ELF-1 (cell line): ENCODE results near the gene WDFY2.
"Not testable (repeated sequence)": the region's sequence is repeated elsewhere in the genome, so short reads cannot be mapped to it uniquely, and the experiment has no call there.

Experiments
- DNase-seq: peaks from one replicate; pipeline ENCODE4 v3.0.0-alpha.2; 2016; ENCODE audit warnings: low read depth, low spot score

Gene WDFY2, protein sequence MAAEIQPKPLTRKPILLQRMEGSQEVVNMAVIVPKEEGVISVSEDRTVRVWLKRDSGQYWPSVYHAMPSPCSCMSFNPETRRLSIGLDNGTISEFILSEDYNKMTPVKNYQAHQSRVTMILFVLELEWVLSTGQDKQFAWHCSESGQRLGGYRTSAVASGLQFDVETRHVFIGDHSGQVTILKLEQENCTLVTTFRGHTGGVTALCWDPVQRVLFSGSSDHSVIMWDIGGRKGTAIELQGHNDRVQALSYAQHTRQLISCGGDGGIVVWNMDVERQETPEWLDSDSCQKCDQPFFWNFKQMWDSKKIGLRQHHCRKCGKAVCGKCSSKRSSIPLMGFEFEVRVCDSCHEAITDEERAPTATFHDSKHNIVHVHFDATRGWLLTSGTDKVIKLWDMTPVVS

DNA sequence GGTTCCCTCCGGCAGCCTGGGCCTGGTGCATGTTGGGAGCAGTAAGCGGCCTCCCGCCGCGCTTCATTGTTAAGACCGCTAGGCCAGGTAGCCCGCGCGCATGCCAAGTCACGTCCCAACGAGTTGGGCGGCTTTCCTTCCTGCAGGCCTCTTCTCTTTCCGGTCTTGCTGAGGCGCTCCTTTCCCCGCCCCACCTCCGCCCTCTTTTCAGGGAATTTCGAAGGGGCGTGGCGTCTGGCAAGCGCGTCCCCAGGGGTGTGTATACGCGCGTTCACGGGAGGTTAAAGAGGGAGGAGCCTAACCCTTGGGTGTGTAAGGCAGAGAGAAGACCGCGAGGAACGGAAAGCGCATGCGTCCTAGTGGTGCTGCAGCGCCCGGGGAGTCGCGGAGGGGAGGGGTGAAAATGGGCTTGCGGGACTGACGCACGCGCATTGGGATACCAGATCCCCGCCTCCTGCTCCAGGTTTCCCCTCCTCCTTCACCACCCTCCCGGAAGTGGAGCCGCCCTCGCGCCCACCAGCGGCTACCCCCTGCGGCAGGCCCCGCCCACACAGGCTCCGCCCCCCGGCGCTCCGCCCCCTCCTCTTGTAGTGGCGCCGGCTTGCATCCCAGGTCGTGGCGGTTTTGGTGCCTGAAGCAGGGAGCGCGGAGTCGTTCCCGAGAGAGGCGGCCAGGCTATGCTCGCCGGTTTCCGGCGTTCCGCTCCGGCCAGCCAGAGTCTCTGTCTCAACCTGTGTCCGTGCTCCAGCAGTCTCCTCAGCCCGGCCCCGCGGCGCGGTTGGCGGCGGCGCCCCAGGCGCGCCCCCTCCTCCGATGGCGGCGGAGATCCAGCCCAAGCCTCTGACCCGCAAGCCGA is at the start of gene WDFY2:
Gene WDFY2, plus strand, starts transcription at position 588 of the 856 bp plus-strand sequence. Its CDS starts 226 bp downstream, at position 814.
- peak; percentile 100 for DNase-seq

DNA sequence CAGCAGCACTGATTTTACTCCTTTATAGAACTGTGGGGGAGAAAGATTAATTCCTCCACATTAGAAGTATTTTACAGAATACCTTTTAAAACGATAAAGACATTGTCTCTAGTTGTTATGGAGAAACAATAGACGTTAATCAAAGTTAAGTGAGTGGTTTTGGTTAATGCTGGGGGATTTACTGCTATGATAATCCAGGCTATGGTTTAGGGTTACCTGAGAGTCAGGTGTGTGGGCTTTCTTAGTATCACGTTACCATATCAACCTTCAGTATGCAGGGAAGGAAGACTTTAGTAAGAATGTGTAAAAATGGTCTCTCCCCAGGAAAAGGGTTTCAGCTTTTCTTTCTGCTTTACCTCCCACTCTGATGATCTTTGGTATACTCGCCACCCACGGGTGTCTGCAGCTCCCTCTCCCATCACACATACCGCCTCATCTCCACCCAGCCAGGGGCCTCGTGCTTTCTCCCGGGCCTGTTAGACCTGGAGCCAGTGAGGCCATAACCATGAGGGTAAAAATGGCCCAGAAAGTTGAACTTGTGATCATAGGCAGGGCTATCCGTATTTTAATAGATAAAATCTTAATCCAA is 45.6 kb upstream of the WDFY2 start:
- DNase-seq = no peak

DNA sequence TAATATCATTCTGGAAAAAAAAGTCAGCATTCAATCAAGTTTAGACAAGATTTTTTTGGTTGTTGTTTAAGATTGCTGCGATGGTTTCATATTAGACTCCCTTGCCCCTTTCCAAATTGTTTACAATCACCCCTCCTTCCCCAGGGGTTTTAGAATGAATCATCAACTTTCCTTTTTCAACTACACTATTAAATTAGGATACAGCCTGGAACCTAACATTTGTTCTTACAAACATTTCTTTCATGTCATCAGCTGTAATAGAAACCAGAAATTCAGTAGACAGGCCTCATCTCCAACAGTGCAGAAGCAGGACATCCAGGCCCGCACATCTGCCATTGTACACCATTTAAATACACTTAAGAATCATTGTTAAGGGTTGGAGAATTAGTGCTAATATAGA is 44.4 kb upstream of the WDFY2 start:
- no peak for DNase-seq

DNA sequence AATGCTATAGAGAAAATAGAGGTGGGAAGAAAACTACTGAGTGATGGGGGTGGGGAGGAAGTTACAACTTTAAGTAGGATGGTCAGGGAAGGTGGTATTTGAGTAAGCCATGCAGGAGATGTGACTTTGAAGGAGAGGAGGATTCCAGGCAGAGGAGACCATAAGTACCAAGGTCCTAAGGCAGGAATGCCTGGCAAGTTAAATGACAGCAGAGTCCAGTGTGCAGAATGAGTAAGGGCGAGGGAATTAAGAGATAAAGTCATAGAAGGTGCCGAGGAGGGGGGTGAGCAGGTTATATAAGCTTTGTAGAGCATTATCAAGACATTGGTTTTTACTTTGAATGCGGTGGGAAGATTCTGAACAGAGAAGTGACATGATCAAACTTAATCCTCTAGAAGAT is 43.2 kb upstream of the WDFY2 start:
- DNase-seq = no peak

DNA sequence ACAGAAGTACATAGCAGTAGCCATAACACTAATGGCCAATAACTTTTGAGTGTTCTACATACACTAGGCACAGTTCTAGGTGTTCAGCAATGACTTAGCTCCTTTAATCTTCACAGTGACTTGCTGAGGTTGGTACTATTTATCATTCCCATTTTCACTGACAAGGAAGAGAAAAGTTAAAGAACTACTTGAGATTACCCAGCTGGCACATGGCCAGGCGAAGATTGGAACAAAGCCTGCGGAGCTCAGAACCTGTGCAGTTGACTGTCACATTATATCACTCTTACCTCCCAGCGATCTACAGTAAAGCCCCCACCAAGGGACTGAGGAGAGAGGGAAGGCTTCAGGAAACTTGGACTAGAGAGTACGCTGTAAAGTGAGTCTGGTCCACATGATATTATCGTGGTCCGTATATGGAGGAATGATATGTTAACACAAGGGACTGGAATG is 42.4 kb upstream of the WDFY2 start:
- DNase-seq = no peak

DNA sequence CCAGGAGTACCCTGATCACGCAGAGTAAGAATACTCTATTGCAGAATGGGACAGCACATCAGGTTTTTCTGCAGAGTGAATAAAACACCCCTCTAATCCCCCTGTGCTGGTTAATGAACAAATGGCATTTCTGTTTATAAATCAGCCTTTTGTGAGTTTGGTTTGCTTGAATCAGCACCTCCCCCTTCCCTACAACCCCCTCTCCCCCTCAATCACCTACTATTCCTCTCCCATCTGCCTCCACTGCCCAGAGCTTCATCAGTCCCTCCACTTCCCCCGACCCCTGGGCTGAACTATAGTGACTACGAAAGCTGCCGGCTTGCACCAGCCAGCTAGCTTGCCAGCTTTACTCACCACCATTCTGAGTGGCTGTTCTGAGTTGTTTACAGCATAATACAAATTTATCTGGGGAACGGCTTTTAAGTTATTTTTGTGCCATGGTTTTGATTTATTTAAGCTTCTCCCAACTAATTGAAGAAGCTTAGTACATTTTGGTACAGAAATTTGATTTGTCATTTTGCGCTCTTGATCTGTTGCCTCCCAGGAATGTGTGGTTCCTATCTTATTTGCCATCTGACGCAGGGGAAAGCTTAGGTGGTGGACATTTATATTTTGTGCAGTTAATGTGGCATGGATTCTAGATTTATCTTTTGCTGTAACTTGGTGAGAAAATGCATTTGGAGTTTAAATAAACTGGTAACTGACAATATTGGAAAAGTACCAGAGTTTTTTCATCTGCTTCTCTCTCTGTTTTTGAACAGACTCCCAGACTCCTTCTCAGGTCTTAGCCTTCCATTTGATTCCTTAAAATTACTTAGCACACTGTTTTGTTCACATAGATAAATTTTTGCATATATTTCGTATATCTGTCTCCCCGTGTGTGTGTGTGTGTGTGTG is 41.7 kb upstream of the WDFY2 start:
- no peak for DNase-seq

DNA sequence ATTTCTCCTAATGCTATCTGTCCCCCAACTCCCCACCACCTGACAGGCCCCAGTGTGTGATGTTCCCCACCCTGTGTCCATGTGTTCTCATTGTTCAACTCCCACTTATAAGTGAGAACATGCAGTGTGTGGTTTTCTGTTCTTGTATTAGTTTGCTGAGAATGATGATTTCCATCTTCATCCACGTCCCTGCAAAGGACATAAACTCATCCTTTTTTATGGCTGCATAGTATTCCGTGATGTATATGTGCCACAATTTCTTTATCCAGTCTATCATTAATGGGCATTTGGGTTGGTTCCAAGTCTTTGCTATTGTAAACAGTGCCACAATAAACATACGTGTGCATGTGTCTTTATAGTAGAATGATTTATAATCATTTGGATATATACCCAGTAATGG is 38.8 kb upstream of the WDFY2 start:
- not testable (repeated sequence) for DNase-seq

DNA sequence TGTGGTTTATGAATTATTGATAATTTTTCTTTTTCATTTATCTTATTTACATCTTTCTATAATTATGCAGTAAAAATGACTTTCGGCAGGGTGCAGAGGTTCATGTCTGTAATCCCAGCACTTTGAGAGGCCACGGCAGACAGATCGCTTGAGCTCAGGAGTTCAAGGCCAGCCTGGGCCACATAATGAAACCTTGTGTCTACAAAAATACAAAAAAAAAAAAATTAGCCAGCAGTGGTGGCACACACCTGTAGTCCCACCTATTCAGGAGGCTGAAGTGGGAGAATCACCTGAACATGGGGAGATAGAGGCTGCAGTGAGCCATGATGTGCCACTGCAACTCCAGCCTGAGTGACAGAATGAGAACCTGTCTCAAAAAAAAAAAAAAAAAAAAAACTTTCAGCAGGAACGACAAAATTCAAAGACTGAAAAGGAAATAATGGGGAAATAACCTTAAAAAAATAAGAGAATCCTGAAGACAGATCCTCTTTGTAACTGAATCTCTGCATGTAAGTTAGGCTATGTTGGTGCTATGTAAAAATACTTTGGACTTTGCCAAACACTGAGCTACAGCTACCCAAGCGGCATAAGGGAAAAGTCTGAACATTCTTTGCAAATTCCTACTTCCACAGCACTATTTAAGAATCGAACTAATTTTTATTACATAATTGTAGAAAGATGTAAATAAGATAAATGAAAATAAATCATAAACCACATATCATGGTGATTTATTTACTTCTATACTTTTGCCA is 36.7 kb upstream of the WDFY2 start:
- no peak for DNase-seq

DNA sequence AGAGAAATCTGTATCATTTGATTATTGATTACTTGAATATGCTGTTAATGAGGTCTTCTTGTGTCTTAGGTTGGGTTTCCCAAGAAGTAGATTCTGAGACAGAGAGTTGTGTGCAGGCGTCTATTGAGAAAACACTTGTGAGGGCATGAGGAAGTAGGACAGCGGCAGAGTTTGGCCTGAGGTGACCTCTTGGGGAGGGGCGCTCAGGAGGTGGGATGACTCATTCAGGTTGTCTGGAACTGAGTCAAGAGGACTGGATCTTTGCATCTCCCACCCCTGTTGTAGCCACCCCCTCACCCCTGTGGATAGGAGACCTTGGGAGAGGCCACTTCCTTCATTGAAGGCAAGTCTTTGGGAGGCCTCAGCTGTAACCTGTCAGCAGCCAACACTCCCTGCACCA is 35.2 kb upstream of the WDFY2 start:
- DNase-seq = peak; percentile 82

DNA sequence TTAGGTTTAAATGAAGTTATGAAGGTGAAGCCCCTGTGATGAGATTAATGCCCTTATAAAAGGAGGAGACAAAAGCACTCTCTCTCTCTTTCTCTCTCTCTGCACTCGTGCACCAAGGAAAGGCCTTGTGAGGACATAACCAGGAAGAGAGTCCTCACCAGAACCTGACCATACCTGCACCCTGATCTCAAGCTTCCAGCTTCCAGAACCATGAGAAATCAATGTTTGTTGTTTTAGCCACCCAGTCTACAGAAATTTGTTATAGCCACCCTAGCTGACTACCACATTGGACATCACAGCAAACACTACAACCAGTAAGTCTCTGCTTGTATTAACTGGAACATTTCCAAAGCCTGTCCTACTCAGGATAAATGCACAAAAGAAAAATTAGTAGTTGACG is 34.7 kb upstream of the WDFY2 start:
- no peak for DNase-seq

DNA sequence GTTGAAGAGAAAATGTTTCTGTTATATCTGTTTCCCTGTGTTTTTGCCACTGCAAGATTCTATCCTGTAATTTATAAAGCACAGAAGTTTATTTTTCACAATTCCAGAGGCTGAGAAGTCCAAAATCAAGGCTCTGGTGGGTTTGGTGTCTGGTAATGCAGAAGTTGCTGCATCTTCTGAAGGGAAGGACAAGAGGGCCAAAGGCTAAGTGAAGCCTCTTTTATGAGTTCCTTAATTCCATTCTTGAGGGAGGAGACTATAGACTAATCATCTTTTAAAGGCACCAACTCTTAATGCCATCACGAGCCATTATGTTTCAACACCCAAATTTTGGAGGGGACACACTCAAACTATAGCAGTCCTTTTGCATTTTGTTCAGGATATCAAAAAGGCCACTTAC is 34.1 kb upstream of the WDFY2 start:
- DNase-seq = no peak

DNA sequence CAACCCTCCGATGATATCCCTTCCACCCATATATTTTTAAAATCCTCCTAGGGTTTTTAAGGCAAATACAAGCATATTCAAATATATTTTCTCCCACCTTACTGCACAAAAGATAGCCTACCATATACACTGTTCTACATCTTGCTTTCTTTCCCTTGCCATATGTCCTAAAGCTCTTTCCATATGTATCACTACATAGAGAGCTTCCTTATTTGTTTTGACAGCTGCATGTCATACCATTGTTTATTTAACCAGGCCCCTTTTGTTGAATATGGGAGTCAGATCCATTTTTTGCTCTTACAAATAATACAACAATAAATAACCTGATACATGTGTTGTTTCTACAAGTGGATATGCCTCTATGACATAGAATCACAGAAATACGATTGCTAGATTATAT is 32.8 kb upstream of the WDFY2 start:
- no peak for DNase-seq

DNA sequence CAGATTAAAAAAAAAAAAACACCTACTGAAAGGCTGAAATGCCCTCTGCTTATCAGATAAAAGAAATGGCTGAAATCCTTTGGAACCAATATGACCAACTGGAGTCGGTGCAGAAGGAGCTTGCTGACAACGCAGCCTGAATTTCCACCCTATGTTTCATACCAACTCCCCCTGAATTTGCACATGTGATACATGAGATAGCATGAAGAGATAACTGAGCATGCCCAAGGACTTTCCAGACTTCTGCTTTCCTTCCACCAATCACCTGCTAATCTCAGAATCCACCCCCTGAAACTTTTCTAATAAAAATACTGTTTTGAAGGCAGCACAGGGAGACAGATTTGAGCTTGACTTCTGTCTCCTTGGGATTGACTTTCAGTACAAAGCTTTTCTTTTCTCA is 32.2 kb upstream of the WDFY2 start:
- DNase-seq = no peak

DNA sequence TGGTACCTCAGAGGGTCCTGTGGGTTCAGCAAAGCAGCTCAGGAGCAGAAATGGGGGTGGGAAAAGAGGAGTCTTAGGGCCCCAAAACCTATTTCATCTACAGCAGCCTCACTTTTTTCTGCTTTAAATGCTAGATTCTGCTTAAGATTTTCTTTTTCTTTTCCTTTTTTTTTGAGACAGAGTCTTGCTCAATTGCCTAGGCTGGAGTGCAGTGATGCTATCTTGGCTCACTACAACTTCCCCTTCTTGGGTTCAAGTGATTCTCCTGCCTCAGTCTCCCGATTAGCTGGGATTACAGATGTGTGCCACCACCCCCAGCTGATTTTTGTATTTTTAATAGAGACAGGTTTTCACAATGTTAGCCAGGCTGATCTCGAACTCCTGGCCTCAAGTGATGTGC is 30.7 kb upstream of the WDFY2 start:
- no peak for DNase-seq

DNA sequence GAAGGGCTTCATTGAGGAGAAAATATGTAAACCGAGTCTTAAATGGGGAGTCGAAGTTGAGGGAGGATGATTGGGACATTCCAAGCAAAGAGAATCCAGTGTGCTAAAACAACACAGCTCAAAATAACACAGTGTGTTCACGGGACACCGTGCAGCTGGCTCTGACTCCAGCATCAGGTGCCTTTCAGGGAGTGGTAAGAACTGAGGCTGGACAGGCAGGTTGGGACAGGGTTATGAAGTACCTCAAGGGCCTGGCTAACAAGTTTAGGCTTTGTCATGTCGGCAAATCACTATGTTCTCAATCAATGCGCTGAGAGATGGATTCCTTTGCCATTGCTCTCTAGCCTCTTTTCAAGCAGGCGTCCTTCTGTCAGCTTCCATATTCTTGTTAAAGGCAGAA is 27.5 kb upstream of the WDFY2 start:
- DNase-seq = no peak

DNA sequence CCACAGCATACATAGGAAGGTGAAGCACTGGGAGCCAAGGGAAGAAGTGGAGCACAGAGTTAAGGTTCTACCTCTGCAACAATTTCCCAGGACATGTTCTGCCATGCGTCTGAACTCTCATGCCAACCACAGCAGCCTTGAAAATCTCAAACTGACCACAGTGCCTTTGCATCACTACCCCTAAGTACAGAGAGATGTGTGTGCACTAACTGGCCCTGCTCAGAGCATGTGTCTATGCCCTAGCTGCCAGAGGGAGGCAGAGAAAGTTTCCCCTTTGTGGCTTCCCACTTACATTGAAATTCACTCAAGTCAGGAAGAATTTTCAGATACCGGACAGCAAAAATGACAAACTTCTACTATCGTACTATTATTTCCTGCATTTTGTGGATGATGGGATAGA is 26.8 kb upstream of the WDFY2 start:
- no peak for DNase-seq

DNA sequence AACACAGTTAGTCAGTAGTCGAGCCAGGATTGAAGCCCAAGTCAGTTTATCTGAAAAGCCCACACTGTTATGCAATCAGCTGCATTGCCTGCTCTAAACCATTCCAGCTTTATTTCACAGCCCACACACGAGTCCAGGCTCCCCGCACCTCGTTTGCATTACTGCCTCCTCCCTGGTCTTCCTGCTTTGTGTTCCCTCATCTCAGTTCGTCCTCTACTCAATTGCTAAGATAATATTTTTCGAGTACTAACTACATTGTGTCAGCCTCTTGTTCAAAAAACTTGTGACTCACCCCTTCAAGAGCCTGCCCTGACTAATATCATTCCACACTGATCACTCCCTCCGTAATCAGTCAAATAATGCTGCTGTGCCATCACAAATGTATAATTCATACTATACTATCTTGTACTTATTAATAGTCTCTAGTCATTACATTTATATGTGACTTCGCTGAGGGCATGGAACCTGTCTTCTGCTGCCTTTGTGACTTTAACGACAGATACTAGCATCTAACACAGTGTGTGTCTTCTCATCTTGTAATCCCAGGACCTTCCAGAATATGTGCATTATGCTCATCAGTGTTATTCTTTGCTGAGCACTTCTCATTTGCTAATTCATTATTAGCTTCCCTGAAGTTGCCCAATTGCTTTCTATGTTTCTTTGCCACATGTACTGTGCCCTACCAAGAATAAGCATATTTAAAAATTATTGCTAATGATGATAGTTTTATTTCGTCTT is 26.2 kb upstream of the WDFY2 start:
- DNase-seq = no peak

DNA sequence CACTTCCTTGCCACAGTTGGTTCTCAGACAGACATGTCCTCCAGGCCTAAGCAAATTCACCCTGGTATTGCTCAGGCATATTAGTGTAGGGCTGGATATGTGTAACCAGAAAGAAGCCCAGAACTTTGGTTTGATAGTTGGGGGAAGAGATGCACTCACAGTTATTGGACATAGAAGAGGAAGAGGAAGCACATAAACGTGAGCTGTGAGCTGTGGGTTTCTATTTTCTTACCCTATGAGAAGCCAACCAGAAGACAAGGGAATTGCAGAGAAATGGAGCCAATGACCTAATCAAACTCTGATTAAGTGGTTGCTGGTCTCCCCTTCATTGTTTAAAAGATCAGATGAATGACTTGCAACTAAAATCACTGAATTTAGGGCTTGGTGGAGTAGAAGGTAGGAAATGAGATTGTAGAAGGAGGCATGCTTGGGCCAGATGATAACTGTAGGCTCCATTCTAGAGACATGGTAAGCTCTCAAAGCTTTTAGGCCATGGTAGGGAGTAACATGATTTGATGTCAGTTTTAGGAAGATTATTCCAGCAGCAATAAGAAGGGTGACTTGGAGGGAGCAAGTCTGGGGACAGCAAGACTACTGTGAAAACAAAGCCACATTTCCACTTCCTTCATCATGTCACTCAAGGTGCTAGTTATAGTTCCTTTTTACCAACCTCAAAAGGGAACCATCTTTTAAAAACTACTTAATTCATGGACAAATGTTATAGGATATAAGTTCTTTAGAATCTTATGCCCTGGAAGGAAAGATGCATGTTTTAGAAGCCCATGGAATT is 24.1 kb upstream of the WDFY2 start:
- no peak for DNase-seq

DNA sequence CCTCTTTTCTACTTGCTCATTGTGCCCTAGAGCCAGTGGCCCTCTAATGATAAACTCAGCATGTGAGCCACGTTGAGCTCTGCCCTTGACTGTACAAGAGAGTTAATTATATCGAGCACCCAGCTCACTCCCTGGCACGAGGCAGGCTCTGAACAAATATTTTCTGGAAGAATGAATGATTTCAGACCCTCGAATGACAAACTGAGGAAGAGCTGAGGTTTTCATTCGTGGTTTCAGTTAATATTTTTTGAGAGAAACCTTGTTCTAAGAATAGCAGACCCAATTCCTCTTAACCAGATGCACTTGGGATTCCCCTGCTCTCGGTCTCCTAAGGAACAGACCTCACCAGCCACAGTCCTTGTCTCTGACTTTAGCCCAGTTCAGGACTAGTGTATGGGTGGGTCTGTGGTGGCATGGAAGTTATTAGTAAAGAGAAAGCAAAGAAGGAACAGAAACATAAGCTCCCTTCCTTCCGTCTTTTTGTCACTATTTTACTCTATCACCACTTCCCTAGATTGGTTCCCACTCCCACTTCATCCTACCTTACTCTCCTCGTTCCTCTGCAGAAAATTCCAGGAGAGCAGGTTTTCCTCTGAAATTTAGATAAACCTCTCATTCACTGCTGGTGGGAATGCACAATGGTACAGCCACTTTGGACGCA is 22.1 kb upstream of the WDFY2 start:
- DNase-seq = no peak
